SKM-1 (cell line): ENCODE measurements around the gene OR2V1.
"Not testable (repeated sequence)": the region's sequence is repeated elsewhere in the genome, so short reads cannot be mapped to it uniquely, and the experiment has no call there.

Source experiments
- DNase-seq: peaks from one replicate; lab custom pipeline; 2025; ENCODE audit not compliant: unreplicated experiment; lab: John Stamatoyannopoulos, UW

OR2V1 gene

DNA sequence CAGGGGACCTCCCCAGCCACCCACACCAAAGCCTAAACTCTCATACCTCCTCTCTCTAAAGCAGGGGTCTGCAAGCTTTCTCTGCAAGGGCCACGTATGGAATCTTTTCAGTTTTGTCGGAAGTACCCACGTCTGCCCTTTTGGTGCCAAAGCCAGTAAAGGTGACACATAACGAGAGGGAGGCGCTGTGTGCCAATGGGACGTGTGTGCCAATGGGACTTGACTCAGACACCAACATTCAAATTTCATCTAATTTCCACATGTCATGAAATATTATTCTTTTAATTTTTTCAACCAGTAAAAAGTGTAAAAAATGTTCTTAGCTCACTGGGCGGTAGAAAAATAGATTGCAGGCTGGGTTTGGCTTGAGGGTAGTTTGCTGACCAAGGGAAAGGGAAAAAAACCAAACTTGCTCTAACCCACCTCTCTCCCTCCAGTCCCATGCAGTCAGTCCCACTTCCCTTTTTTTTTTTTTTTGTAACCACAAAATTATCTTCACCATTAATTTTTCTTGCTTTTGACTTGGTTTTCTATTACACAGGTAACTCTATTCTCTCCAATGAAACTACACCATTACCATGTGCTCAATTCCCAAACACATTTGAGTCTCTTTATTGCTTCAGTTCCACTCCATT is 25.5 kb downstream of the OR2V1 start:
- no peak for DNase-seq

DNA sequence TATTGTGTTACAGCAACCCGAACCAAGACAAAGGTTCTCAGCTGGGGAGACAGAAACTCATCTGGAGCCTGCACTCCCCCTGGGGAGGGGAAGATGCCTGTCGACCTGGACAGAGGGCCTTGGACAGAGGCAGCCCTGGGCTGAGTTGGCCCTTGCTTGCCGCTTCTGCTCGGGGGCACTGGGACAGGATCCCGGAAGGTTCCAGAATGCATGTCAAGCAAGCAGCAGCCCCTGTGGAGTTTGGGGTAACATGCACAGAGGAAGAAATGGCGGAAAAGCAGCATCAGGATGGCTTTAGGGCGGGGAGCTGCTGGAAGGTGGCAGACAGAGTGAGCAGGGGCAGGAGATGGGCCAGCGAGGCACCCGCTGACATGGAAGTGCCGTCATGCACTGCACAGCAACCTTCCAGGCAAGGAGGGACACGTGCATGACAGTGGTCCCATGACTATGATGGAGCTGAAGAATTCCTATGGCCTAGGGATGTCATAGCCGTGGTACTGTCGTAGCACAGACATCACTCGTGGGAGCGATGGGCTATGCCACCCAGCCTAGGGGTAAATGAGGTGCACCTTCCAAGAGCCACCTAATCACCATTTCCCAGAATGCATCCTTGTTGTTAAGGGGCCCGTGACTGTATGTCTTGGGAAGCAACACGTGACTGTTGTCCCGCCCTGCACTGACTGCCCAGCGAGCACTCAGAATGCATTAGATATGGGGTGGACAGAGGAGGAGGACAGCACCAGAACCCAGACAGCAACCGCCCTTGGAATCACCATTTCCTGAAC is 26.2 kb downstream of the OR2V1 start:
- not testable (repeated sequence) for DNase-seq

GRCh38 chr5:181104259-181104568 is 26.8 kb downstream of the OR2V1 start:
- not testable (repeated sequence) for DNase-seq

DNA sequence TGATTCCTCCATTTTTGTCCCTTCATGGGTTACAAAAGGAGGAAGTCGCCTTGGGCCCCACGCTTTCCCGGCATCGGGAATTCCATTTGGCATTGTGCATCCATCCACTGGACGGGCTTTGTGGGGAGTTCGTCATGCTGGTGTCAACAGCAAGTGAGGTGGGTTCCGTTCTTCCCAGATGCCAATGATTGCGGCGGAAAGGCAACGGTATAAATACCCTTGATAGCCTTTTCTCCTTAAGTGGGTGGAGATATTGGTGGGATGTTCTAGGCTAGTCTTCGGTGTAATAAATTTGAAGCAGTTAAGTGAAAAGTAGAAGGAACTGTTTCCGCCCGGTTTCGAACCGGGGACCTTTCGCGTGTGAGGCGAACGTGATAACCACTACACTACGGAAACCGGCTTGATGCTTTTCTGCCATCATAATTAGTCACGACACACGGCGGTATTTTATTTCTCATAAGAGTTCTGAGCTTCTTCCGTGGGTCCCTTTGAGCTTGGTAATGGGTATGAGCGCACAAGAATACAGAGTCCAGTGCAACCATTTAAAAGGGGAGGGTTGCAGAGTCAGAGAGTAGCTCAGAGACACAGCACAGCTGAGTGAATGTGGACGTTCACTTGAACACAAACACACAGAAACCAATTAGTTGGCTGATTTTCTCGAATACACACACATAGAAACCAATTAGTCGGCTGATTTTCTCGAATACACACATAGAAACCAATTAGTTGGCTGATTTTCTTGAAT is 28.9 kb downstream of the OR2V1 start:
- DNase-seq, result not testable (repeated sequence)

- not testable (repeated sequence) for DNase-seq
Measured at GRCh38 chr5:181101030-181101641, 29.8 kb downstream of the OR2V1 start.

DNA sequence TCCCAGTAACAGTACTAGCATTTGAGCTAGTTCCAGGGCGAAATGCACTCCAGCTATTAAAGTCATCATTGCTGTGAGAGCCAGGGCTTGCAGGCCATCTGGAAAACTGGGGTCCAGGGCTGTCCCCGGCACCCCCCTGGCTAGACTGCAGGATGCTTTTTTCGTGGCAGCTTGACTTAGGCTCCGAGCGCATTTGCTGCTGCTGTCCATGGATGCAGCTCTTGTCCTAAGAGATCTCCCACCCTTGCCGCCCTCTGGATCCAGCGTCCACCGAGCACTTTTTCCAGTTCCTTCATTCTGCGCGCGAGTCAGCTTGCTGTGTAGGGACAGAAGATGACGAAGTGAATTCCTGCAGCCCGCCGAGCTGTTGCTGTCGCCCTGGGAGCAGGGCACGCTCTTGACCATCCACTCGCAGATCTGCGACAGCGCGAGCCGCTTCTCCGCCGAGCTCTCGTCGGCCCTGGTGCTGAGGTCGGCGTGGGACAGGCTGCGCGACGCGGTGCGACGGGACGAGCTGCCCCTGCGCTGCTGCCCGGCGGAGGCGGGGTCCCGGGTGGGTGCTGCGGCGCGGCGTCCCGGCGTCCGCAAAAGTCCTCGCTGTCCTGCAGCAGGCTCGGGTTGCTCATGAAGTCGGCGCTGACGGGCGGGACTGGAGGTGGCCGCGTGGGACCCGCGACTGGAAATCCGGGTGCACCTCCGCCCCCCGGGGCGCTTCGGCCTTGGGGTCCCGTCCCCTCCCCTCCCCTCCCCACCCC is 30.7 kb downstream of the OR2V1 start:
- DNase-seq, result no peak

DNA sequence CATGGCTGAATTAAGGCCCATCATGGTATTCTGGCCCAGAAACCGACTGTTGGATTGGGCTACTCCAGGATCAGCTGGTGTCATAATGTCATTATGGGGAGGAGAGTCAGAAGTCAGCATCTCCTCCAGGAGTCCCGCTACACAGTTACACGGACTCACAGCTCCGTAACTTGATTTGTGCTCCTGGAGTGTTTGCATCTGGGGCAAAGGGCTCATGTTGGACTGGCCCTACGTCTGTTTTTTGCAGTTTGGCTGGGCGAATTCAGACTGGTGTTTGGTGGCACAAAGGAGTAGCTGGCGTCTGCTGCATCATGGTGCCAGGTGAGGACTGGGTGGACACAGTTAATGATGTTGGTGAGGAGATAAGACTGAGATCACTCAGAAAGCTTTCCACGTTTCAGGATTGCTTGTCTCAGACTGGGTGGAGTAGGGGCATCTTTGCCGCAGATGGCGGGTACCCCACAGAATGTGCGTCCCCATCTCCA is 31.3 kb downstream of the OR2V1 start:
- DNase-seq, result no peak

DNA sequence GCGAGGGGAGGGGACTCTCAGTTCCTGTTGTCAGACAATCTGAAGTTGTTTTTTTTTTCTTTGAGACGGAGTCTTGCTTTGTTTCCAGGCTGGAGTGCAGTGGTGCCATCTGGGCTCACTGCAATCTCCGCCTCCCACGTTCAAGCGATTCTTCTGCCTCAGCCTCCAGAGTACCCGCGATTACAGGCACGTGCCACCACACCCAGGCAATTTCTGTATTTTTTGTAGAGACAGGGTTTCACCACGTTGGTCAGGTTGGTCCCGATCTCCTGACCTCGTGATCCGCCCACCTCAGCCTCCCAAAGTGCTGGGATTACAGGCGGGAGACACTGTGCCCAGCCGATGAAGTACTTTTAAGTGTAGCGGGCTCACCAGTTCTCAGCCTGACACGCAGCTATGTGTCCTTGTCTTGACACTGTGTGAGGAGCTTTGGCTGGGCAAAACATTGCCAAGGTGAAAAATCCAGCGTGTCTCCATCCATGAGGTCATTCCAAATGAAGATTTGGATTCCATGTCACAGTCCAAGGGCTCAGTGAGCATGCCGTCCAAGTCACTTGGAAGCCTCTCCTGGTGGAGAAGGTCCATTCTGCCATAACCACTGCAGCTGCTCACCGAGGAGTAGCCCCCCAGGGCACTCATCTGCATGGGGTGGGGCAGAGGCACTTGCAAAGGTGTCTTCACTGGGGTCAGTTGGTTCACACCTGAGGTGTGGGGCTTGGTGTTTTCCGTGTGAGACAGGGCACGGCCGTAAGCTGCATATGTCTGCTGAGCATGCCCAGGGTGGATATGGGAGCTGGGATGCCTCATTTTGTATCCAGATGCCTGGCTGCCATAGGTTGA is 32.0 kb downstream of the OR2V1 start:
- no peak for DNase-seq

GRCh38 chr5:181097759-181098491 is 33.0 kb downstream of the OR2V1 start:
- not testable (repeated sequence) for DNase-seq

DNA sequence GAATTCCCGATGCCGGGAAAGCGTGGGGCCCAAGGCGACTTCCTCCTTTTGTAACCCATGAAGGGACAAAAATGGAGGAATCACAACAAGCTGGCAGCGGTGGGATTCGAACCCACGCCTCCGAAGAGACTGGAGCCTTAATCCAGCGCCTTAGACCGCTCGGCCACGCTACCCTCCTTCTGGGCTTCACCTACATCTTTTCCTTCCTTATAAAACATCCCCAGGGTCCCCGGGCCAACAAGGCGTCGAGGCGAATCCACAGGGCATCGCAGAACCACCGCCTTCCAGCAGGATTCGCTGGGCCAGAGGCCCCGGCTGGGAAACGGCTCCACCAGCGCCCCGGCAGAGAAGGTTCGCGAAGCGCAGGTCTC is 33.6 kb downstream of the OR2V1 start:
- not testable (repeated sequence) for DNase-seq

DNA sequence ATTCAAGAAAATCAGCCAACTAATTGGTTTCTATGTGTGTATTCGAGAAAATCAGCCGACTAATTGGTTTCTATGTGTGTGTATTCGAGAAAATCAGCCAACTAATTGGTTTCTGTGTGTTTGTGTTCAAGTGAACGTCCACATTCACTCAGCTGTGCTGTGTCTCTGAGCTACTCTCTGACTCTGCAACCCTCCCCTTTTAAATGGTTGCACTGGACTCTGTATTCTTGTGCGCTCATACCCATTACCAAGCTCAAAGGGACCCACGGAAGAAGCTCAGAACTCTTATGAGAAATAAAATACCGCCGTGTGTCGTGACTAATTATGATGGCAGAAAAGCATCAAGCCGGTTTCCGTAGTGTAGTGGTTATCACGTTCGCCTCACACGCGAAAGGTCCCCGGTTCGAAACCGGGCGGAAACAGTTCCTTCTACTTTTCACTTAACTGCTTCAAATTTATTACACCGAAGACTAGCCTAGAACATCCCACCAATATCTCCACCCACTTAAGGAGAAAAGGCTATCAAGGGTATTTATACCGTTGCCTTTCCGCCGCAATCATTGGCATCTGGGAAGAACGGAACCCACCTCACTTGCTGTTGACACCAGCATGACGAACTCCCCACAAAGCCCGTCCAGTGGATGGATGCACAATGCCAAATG is 34.1 kb downstream of the OR2V1 start:
- not testable (repeated sequence) for DNase-seq

DNA sequence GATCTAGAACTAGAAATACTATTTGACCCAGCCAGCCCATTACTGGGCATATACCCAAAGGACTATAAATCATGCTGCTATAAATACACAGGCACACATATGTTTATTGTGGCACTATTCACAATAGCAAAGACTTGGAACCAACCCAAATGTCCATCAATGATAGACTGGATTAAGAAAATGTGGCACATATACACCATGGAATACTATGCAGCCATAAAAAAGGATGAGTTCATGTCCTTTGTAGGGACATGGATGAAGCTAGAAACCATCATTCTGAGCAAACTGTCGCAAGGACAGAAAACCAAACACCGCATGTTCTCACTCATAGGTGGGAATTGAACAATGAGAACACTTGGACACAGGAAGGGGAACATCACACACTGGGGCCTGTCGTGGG is 35.8 kb downstream of the OR2V1 start:
- DNase-seq, result not testable (repeated sequence)

- DNase-seq, result no peak
Measured at GRCh38 chr5:181092428-181092827, 38.5 kb downstream of the OR2V1 start.

DNA sequence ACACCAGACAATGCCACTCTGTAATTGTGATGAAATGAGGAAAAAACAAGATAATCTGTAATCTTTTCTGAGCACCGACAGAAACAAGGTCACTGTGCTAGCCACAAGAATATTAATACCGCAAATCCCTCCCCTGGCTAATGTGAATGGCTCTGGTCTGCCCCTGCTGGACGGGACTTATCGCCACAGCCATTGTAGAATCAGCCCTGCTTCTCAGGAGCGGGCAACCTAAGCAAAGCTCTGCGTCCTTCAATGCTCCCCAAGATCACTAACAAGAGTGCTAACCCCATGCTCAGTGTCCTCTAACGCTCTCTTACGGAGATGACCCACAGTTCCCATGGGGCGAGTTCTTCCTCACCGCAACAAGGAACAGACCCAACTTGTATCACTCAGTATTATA is 42.7 kb downstream of the OR2V1 start:
- no peak for DNase-seq

DNA sequence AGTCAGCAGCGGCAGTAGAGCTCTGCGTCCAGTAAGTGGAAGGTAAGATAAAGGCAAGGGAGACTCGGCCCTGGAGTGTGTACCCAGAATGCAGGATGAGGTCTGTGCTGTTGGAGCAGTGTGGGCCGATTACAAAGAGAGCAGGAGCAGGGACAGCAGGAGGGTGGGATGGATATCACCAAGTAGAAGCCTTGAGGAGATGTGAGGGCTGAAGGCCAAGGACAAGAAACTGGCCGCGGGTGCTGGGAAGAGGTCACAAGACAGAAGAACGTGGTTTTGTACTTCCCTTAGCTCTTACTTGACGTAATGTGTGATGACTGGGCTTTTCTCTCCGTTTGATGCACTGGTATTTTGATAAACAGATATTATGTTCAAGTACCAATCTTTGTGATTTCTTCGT is 43.7 kb downstream of the OR2V1 start:
- no peak for DNase-seq

DNA sequence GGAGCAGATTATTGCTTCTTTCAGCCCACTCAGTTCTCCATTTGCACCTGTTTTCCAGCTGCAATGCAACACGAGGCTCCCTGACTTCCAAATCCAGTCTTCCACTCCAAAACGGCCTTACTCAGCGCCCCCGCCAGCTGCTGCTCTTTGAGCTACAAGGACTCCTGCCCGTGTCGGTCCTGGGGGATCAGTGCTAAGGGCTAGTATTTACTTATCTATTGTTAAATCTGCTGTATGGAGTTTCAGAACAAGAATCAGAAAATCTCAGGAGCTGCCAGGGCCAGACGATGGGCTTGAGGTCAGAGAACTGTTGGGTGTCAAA is 44.1 kb downstream of the OR2V1 start:
- DNase-seq, result no peak

DNA sequence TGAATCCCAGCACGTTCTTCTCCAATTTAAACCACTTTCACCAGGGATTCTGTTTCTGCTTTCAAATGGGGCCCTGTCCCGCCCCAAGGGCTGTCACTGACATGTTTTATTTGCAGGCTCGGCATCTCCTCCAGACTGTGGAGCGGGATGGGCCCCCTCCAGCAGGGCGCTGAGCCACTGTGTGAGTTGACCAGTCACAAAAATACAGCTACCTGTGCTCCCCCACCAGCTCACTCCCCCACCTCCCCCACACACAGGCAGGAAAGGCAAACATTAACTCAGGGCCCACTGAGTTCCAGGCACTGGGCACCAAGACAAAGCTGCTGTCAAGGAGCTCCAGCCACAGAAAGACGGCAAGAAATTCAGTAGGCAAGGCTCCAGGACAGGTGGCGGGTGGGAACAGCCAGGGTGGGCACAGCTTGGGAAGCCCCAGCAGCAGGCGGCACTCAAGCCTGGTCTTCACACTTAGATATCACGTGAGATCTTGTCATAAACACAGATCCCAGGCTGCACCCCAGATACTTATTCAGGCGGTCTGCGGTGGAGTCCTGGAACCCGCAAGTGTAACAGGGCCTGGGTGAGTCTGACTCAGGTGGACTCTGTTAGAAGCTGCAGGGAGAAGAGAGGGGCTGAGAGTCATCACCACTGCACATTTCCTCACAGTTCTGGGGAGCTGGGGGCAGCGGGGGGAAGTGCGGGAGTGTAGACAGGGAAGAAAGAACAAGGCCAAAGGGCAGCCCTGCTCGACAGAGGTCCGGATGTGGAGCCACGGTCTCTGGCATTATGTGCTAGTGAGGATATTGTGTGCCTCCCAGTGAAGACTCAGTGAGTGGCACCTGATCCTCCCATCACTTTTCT is 44.7 kb downstream of the OR2V1 start:
- no peak for DNase-seq

GRCh38 chr5:181084621-181085195 is 46.3 kb downstream of the OR2V1 start:
- DNase-seq, result no peak
